HEK293 (cell line): ENCODE measurements around the gene DSTN.

ENCODE experiments used
- CTCF ChIP-seq: fragments of 450-650 bp; formaldehyde crosslinking; IDR thresholded peaks from 2 replicates; pipeline ENCODE4 v1.5.1; 2016; ENCODE audit warnings: missing biosample characterization, missing genetic modification characterization
- ZBTB17 ChIP-seq: fragments of 450-650 bp; formaldehyde crosslinking; IDR thresholded peaks from 2 replicates; pipeline ENCODE4 v1.5.1; 2016; ENCODE audit warnings: missing biosample characterization, missing genetic modification characterization
- ZBTB7A ChIP-seq: fragments of 450-650 bp; formaldehyde crosslinking; IDR thresholded peaks from 2 replicates; pipeline ENCODE4 v1.5.1; 2016; ENCODE audit warnings: low read depth, missing biosample characterization, missing genetic modification characterization
- ZNF112 ChIP-seq: fragments of 450-650 bp; formaldehyde crosslinking; IDR thresholded peaks from 2 replicates; pipeline ENCODE4 v1.5.0; 2017; ENCODE audit warnings: missing biosample characterization, missing genetic modification characterization
- ZNF114 ChIP-seq: fragments of 450-650 bp; formaldehyde crosslinking; IDR thresholded peaks from 2 replicates; pipeline ENCODE4 v1.5.0; 2017; ENCODE audit warnings: missing biosample characterization, missing genetic modification characterization
- ZNF416 ChIP-seq: fragments of 450-650 bp; formaldehyde crosslinking; IDR thresholded peaks from 2 replicates; pipeline ENCODE4 v1.5.1; 2016; ENCODE audit warnings: missing biosample characterization, missing genetic modification characterization
- ZNF777 ChIP-seq: fragments of 450-650 bp; formaldehyde crosslinking; IDR thresholded peaks from 2 replicates; pipeline ENCODE4 v1.5.1; 2017; ENCODE audit warnings: missing biosample characterization, missing genetic modification characterization, borderline replicate concordance
- TF ChIP-seq, protein P1 (sequence below): fragments of 450-650 bp; formaldehyde crosslinking; IDR thresholded peaks from 2 replicates; pipeline ENCODE4 v1.5.1; 2017; ENCODE audit warnings: missing biosample characterization, mild to moderate bottlenecking, missing genetic modification characterization, moderate library complexity

- TF ChIP-seq CTCF (tag by site-specific recombination) (no peak), ZBTB7A (tag by site-specific recombination) (no peak), ZNF114 (tag by site-specific recombination) (no peak), ZBTB17 (no peak), ZNF416 (tag by site-specific recombination) (no peak), ZNF112 (tag by site-specific recombination) (no peak), ZNF777 (tag by site-specific recombination) (no peak)
- TF ChIP-seq, protein P1, sequence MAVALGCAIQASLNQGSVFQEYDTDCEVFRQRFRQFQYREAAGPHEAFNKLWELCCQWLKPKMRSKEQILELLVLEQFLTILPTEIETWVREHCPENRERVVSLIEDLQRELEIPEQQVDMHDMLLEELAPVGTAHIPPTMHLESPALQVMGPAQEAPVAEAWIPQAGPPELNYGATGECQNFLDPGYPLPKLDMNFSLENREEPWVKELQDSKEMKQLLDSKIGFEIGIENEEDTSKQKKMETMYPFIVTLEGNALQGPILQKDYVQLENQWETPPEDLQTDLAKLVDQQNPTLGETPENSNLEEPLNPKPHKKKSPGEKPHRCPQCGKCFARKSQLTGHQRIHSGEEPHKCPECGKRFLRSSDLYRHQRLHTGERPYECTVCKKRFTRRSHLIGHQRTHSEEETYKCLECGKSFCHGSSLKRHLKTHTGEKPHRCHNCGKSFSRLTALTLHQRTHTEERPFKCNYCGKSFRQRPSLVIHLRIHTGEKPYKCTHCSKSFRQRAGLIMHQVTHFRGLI: no peak
Observed at GRCh38 chr20:17629678-17630089, 59.8 kb downstream of the DSTN start.
